GM21526 (cell line): ENCODE measurements around the gene CLIC4.
"Not testable (repeated sequence)": the region's sequence is repeated elsewhere in the genome, so short reads cannot be mapped to it uniquely, and the experiment has no call there.

Experiments
- ATAC-seq: cut with Tn5 transposase; IDR thresholded peaks from one replicate; pipeline ENCODE4 v1.9.1; 2021; ENCODE audit warnings: moderate library complexity; ENCODE audit not compliant: unreplicated experiment, low FRiP score

CLIC4 gene

GRCh38 chr1:24871306-24871901, 126.2 kb downstream of the CLIC4 start:
- no peak for ATAC-seq

GRCh38 chr1:24872061-24872850, 127.0 kb downstream of the CLIC4 start:
- ATAC-seq, result no peak

DNA sequence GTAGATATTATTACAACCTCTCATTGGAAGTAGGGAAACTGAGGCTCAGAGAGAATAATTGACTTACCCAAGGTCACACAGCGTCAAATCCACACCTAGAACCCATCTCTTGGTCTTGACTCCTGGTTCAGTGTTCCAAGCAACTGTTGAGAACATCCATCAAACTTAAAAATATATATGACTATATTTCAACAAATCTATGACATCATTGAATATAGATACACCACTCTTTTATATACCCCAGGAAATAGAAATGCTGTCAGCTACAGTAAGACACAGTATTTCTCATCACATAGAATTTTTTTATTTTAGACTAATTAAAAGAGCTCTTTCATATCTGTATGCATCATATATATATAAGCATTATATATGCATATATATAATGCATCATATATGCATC, 127.9 kb downstream of the CLIC4 start:
- ATAC-seq, result no peak

- no peak for ATAC-seq
Observed at GRCh38 chr1:24874056-24874455, 128.8 kb downstream of the CLIC4 start.

- no peak for ATAC-seq
Observed at GRCh38 chr1:24874611-24875234, 129.5 kb downstream of the CLIC4 start.

GRCh38 chr1:24875257-24875656, 130.0 kb downstream of the CLIC4 start:
- no peak for ATAC-seq

DNA sequence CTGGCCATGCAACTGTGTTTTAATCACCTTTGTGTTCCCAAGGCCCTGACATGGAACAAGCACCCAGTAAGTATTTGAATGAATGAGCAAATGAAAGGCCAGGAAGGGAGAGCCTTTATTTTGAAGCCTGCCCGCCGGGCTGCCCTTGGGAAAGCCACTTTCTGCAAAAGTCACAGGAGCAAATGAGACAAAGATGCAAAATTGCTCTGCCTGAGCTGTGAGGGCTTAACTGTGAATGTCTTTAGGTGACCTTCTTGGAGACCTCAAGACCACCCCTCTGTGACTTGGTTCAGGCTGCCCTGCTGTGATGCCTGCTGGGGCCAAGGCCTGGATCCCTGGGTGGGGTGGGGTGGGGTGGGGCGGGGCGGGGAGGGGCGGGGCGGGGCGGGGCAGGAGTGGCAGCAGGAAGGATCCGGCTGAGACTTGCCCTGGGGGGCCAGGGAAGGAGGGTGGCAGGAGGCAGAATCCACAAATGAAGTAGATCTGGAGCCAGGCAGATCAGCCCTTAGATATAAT, 130.8 kb downstream of the CLIC4 start:
- ATAC-seq, result no peak

GRCh38 chr1:24878045-24878444, 132.8 kb downstream of the CLIC4 start:
- no peak for ATAC-seq

GRCh38 chr1:24878775-24879742, 133.8 kb downstream of the CLIC4 start:
- no peak for ATAC-seq

DNA sequence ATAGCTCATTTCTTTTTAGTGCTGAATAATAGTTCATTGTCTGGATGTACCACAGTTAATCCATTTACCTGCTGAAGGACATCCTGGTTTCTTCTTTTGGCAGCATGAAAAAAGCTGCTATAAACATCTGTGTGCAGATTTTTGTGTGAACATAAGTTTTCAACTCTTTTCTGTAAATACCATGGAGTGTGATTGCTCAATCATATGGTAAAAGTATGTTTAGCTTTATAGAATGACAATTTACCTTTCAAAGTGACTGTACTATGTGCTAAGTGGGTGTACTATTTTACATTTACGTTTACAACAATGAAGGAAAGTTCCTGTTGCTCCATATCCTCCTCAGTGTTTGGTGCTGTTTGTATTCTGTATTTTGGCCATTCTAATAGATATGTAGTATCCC, 135.8 kb downstream of the CLIC4 start:
- ATAC-seq, result no peak

DNA sequence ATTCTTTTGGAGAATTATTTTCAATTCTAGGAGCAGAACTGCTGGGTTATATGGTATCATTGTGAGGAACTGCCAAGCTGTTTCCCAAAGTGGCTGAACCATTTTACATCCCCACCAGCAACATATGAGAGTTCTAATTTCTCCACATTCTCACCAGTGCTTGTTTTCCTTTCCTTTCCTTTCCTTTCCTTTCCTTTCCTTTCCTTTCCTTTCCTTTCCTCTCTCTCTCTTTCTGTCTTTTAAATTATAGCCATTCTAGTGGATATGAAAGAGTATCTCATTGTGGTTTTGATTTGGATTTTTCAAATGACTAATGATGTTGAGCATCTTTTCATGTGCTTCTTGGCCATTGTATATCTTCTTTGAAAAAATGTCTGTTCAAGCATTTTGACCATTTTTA, 139.5 kb downstream of the CLIC4 start:
- no peak for ATAC-seq

- no peak for ATAC-seq
Observed at GRCh38 chr1:24886241-24886640, 141.0 kb downstream of the CLIC4 start.

DNA sequence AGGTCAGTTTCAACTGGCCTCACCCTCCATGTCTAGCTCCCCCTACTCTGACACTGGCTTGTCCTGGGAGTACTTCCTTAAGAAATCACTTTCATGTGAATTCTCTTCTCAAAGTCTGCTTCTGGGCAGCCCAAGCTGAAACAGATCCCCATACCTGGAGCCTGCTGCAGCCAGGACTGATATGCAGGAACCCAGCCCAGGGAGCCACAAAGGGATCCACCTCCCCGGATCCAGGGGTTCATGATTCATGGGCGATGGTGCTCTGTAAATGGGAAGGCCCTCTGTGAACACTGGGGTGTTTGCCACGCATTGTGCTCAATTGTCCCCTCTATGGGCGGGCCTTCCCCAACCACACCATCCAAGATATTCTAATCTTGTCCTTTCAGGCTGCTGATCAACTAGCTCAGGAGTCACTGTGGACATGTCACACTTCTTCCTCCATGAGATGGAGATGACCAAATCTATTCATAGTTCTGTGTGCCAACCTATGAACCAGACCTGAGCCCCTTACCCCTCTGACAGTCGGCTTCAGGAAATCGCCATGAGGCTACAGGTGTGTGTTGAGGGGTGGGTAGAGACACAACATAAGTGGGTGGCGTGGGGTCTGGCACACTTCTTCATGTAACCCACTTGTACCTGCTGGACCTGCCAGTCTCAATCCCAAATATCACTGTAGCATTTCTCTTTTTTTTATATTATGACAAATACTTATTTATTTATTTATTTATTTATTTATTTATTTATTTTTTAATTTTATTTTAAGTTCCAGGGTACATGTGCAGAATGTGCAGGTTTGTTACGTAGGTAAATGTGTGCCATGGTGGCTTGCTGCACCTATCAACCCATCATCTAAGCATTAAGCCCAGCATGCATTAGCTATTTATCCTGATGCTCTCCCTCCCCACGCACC, 143.1 kb downstream of the CLIC4 start:
- ATAC-seq, result no peak

DNA sequence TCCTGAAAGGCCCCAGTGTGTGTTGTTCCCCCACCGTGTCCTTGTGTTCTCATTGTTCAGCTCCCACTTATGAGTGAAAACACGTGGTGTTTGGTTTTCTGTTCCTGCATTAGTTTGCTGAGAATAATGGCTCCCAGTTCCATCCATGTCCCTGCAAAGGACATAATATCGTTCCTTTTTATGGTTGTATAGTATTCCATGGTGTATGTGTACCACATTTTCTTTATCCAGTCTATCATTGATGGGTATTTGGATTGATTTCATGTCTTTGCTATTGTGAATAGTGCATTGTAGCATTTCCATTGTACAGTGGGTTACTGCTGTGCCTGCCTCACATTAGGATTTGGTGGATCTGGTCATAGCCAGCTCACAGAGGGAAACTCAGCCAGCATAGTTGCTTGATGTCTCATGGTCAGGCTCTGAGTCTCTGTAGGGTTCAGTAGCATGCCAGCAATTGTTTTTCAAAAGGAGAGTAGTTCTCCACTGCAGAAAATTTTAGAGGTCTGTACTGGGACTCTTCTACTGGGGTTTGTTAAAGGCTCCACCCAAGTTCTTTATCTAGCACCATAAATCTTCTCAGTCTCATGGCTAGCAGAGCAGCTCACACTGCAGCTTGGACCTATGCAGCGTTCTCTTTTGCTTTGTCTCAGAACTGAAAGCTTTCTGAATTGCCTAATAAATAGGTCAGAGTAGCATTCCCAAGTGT, 143.9 kb downstream of the CLIC4 start:
- ATAC-seq, result no peak

GRCh38 chr1:24890887-24891286, 145.6 kb downstream of the CLIC4 start:
- ATAC-seq, result no peak

DNA sequence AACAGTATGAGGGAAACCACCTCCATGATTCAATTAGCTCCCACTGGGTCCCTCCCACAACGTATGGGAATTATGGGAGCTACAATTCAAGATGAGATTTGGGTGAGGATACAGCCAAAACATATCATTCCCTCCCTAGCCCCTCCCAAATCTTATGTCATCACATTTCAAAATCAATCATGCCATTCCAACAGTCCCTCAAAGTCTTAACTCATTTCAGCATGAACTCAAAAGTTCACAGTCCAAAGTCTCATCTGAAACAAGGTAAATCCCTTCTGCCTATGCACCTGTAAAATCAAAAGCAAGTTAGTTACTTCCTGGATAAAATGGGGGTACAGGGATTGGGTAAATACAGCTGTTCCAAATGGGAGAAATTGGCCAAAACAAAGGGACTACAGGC, 146.1 kb downstream of the CLIC4 start:
- not testable (repeated sequence) for ATAC-seq

DNA sequence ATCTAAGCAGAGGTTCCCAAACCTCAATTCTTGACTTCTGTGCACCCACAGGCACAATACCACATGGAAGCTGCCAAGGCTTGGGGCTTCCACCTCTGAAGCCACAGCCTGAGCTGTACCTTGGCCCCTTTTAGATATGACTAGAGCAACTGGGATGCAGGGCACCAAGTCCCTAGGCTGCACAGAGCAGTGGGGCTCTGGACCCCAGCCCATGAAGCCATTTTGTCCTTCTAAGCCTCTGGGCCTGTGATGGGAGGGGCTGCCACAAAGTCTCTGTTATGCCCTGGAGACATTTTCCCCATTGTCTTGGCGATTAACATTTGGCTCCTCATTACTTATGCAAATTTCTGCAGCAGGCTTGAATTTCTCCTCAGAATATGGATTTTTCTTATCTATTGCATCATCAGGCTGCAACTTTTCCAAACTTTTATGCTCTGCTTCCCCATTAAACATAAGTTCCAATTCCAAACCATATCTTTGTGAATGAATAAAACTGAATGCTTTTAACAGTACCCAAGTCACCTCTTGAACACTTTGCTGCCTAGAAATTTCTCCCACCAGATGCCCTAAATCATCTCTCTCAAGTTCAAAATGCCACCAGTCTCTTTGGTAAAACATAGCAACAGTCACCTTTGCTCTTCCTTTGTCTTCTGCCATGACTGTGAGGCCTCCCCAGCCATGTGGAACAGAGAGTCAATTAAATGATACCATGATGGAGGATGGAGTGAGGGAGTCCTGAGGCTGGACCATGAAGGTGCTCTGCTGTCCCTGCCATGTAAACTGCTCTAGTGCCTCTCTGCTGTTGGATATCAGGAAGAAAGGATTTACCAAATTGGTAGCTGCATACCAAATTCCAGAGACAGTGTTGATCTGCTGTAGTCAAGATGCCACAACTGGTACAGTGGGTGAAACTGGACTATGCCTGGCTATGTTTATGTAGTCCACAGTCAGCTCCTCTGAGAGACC, 147.2 kb downstream of the CLIC4 start:
- ATAC-seq, result no peak

DNA sequence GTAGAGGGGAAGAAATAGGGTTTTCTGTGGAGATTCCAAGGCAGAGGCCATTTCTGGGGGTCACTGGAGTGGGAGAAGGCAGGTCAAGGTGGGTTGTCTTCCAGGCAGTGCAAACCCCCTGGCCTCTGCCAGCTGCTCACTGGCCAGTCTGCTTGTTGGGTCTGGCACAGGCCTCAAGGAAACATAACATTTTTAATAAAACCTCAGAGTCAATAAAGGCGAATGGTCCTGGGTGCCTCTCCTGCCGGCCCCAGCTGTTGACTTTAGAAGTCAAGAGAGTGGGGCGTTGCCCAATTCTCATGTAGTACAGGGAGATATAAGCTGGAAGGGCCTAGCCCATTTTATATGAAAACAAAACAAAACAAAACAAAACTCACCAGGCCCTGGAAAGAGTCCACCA, 148.2 kb downstream of the CLIC4 start:
- no peak for ATAC-seq
